Measurements from ENCODE around the gene CDC42EP1.

Gene CDC42EP1

DNA sequence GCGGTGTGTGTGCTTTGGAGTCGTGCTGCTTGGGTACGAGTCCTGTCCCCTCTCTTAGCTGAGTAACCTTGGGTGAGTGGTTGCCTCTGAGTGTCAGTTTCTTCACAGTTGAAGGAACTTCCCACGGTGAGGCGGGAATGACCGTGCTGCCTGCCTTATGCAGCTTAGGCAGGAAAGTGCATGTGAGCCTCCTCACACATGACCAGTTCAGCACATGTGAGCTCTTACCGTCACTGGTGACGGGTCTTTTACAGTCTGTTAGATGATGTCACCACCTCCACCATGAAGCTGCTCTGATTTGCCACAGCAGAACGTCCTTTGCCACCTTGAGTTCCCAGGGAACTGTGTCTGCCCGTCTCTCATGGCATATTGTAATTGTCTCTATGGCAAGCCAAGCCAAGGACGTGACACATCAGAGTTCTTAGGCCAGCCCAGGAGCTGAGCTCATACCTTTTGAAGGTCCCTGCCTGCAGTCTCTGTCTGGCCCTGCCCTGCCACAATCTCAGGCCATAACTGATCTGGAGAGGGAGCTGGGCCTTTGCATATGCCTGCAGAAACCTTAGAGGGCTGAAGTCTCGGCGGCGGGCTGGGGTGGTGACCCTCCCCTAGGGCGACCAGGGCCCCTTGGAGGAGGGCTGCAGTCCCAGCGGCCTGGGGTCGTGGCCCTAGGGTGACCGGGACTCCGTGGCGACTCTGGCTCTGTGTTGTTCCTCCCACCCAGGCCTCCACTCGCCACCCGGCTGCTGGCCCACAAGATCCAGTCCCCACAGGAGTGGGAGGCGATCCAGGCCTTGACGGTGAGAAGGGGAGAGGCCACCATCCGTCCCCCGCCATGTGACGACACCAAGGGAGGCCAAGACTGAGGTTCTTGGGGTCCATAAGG is 56.2 kb downstream of the CDC42EP1 start:
- DNase-seq: no peak

- DNase-seq: no peak
Observed at GRCh38 chr22:37617431-37617830, 57.2 kb downstream of the CDC42EP1 start.

DNA sequence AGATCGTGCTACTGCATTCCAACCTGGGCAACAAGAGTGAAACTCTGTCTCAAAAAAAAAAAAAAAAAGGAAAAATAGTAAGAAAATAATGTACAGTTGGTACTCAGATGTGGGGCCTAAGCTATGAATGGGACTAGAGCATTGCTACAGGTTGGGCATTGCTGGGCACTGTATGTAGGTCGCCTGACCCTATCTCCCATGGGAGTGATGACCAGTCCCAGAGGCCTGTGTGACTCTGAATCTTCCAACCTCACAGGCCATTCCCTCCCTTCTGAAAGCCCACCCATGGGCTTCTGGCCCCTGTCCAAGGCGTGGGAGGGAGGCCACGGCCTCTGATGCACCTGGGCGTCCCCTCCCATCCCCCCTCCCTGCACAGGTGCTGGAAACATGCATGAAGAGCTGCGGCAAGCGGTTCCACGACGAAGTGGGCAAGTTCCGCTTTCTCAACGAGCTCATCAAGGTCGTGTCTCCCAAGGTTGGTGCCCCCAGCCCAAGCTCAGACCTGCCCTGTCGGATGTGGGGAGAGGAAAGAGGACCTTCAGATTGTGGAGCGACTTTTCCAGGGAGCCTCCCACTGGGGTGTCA is 57.9 kb downstream of the CDC42EP1 start:
- DNase-seq: no peak

GRCh38 chr22:37618674-37619073 is 58.4 kb downstream of the CDC42EP1 start:
- no peak for DNase-seq
